Transverse colon (tissue), 3 donors: ENCODE measurements around the gene DNAH11.

Experiments used
- CTCF ChIP-seq, 5 experiments: fragments of 200-600 bp in 3 of 5; fragments of 450-650 bp in 2 of 5; sonication (generic) in 3 of 5; IDR thresholded peaks; 1 replicate in 2 of 5; 2 replicates in 3 of 5; pipeline ENCODE4 v1.5.1; 2016 to 2017; ENCODE audit warnings: antibody characterized with exemption in 5 of 5, inconsistent platforms in 3 of 5, mild to moderate bottlenecking in 2 of 5, moderate library complexity in 1 of 5
- POLR2A ChIP-seq: fragments of 450-650 bp; IDR thresholded peaks from one replicate; pipeline ENCODE4 v1.6.1; 2016; ENCODE audit warnings: antibody characterized with exemption, mild to moderate bottlenecking, moderate library complexity

- TF ChIP-seq POLR2A (no peak), CTCF (IDR thresholded peaks at IDR 0.05) (no peak)
Measured at GRCh38 chr7:21702303-21702702, 159.5 kb downstream of the DNAH11 start.
